Left ventricle myocardium inferior (tissue), 1 donor: Measurements from ENCODE around the gene CALB2. TPM values are rescaled to one million over a fixed set of nuclear protein-coding genes. Genes with fewer than 3 reads are reported as not detected.

Source experiments
- DNase-seq: peaks from one replicate; pipeline ENCODE4 v3.0.0-alpha.2; 2020
- H3K27ac ChIP-seq: fragments of 200-600 bp; replicated peaks from 2 replicates; pipeline ENCODE4 v1.8.0; 2021
- H3K27me3 ChIP-seq: fragments of 200-600 bp; 2 replicates; pipeline ENCODE4 v1.8.0; 2021; ENCODE audit warnings: low read depth
- H3K36me3 ChIP-seq: fragments of 200-600 bp; 2 replicates; pipeline ENCODE4 v1.8.0; 2021
- H3K4me1 ChIP-seq: fragments of 200-600 bp; 2 replicates; pipeline ENCODE4 v1.8.0; 2021
- H3K4me3 ChIP-seq: fragments of 200-600 bp; 2 replicates; pipeline ENCODE4 v1.8.0; 2021; ENCODE audit warnings: mild to moderate bottlenecking, moderate library complexity
- H3K9me3 ChIP-seq: fragments of 200-600 bp; replicated peaks from 2 replicates; pipeline ENCODE4 v1.8.0; 2021
- intact Hi-C: fragments of 100-400 bp; cut with micrococcal nuclease; formaldehyde crosslinking; loops from one replicate; pipeline ENCODE4 v1.11.0; 2022
- total RNA-seq: library from RNA; stranded (reverse); fragmentation: NEBNext Ultra II Directional; extraction: Animal tissue kit (Norgen Biotek cat#: 25700); gene quantifications from one replicate; pipeline ENCODE4 v1.2.1, GENCODE V29; 2021
- TF ChIP-seq, protein P1 (sequence below): fragments of 200-600 bp; IDR thresholded peaks from 2 replicates; pipeline ENCODE4 v1.8.0; 2021; ENCODE audit warnings: antibody characterized with exemption, mild to moderate bottlenecking, borderline replicate concordance
- donor health status: DM: no; HTN: yes; CAD: no; lungs with severe emphysema.

CALB2 gene
- total RNA-seq, 1 donor from 2014 or later = 0.36 TPM

DNA sequence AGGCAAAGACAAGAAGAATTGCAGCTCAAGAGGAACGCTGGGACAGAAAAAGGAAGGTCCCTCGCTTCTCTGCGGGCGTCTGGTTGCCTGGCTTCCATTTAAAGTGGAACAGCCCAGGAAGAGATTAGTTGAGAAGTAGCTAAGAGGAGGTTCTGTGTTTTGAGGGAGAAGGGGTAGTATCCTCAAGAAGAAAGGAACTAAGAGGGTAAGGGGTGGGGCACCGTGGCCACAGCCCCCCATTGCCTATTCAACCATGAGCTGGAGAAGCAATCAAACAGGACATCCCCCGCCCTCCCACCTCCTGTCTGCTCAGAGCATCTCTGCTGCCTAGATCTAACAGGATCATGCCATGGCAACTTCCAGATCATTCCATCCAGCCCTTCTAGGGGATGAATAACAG lies 18.1 kb upstream of the CALB2 start:
- no peaks in the 10 kb centered on the region for H3K4me1 ChIP-seq
- TF ChIP-seq, protein P1, sequence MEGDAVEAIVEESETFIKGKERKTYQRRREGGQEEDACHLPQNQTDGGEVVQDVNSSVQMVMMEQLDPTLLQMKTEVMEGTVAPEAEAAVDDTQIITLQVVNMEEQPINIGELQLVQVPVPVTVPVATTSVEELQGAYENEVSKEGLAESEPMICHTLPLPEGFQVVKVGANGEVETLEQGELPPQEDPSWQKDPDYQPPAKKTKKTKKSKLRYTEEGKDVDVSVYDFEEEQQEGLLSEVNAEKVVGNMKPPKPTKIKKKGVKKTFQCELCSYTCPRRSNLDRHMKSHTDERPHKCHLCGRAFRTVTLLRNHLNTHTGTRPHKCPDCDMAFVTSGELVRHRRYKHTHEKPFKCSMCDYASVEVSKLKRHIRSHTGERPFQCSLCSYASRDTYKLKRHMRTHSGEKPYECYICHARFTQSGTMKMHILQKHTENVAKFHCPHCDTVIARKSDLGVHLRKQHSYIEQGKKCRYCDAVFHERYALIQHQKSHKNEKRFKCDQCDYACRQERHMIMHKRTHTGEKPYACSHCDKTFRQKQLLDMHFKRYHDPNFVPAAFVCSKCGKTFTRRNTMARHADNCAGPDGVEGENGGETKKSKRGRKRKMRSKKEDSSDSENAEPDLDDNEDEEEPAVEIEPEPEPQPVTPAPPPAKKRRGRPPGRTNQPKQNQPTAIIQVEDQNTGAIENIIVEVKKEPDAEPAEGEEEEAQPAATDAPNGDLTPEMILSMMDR = no peak
- peaks cover 74% of the 10 kb centered on the region for H3K27me3 ChIP-seq
- H3K9me3 ChIP-seq = peaks cover 6% of the 10 kb centered on the region
- no peaks in the 10 kb centered on the region for H3K36me3 ChIP-seq
- H3K4me3 ChIP-seq = no peak overlapping the region
- intact Hi-C loops = no loop called here
- DNase-seq = no peak
- no peak overlapping the region for H3K27ac ChIP-seq

DNA sequence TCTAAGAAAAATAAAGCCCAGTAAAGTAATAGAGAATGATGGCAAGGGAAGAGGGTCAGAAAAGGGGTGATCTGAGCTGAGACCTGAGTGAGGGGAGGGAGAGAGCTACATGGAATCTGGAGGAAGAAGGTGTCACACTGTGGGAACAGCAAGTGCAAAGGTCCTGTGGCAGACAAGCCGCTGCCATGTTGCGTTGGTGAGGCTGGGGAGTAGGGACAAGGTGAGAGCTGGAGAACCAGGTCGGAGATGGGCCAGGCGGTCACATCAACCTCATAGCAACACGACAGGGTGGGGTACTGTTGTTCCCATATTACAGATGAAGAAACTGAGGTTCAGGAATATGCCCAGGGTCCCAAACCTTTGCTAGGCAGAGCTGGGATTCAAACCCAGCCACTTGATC lies 16.6 kb upstream of the CALB2 start:
- H3K9me3 ChIP-seq = no peaks in the 10 kb centered on the region
- no peaks in the 10 kb centered on the region for H3K36me3 ChIP-seq
- DNase-seq = no peak
- no peaks in the 10 kb centered on the region for H3K4me1 ChIP-seq
- no peak overlapping the region for H3K27ac ChIP-seq
- H3K4me3 ChIP-seq = no peak overlapping the region
- H3K27me3 ChIP-seq = peaks cover 80% of the 10 kb centered on the region
- intact Hi-C loops = no loop called here
- TF ChIP-seq, protein P1 = no peak

DNA sequence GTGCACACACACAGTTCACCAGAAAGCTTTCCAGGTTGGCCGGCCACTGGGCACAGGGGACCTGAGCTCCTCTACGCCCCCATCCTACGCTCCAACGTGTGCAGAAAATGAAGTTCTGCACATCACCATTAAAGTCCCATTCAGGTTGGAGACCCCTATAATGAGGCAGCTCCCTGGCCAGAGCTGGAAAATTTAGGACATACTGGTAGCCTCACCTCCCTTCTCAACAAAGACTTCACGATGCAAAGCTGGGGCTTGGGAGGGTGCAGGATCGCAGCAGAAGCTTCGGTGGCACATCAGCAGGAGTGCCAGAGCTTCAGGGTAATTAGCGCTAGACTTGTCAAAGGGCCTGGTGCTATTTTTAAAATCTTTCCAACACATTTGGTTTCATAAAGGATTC lies 15.4 kb upstream of the CALB2 start:
- intact Hi-C loops = no loop called here

DNA sequence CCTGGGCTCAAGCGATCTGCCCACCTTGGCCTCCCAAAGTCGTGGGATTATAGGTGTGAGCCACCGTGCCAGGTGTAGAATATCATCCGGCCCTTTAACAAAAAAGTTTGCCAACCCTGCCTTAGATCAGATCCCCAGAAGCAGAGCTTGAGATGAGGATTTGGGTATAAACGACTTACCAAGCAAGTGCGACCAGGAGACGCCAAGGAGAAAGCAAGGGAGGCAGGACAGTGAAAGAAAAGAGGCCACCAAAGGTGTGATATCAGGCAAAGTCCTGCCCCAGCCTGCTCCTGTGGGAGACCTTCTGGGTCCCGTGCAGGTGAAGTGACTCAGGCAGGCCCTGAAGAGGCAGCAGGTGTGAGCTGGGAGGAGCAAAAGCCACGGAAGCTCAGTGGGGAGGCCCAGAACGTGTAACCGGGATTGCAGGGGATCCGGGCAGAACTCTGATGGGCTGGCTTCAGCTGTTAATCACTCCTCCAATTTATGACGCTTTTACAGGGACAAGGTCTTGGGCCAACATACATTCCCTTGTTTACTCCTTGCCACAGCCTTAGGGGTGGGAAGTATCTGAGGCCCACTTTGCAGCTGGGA lies 14.1 kb upstream of the CALB2 start:
- no peaks in the 10 kb centered on the region for H3K36me3 ChIP-seq
- intact Hi-C loops = no loop called here
- no peaks in the 10 kb centered on the region for H3K4me1 ChIP-seq

More for the DNA sequence above, 15.4 kb upstream of the CALB2 start:
- Histone ChIP-seq H3K4me1 (no peaks in the 10 kb centered on the region), H3K27ac (no peak overlapping the region), H3K4me3 (no peak overlapping the region), H3K9me3 (no peaks in the 10 kb centered on the region), H3K36me3 (no peaks in the 10 kb centered on the region), H3K27me3 (peaks cover 76% of the 10 kb centered on the region)
- TF ChIP-seq, protein P1 = no peak
- no peak for DNase-seq

DNA sequence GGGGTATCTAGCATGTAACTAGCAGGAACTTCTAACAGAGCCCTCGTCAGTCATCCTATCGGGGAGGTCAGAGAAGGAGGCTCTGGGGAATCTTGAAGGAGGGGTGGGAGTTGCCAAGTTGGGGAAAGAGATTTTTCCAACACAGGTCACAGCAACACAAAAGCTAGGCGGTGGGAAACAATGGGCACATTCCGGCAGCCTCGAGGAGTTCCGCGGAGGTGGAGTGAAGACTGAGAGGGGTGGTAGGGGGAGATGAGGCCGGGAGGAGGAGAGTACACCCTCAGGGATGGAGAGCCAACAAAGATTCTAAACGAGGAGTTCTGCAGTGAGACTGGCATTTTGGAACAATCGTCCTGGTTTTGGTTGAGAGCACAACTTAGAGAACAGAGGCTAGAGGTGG lies 13.5 kb upstream of the CALB2 start:
- H3K36me3 ChIP-seq = no peaks in the 10 kb centered on the region
- H3K27ac ChIP-seq = no peak overlapping the region
- H3K27me3 ChIP-seq = peaks cover 77% of the 10 kb centered on the region
- DNase-seq = no peak
- H3K9me3 ChIP-seq = no peaks in the 10 kb centered on the region
- no peak overlapping the region for H3K4me3 ChIP-seq
- H3K4me1 ChIP-seq = no peaks in the 10 kb centered on the region
- intact Hi-C loops = no loop called here
- TF ChIP-seq, protein P1 = no peak

More for the DNA sequence above, 14.1 kb upstream of the CALB2 start:
- TF ChIP-seq, protein P1 = no peak
- H3K27me3 ChIP-seq = peaks cover 77% of the 10 kb centered on the region
- DNase-seq = no peak
- H3K27ac ChIP-seq = no peak overlapping the region
- H3K4me3 ChIP-seq = no peak overlapping the region
- H3K9me3 ChIP-seq = no peaks in the 10 kb centered on the region
